ENCODE results near the gene ADAMTSL4.

ADAMTSL4 gene

DNA sequence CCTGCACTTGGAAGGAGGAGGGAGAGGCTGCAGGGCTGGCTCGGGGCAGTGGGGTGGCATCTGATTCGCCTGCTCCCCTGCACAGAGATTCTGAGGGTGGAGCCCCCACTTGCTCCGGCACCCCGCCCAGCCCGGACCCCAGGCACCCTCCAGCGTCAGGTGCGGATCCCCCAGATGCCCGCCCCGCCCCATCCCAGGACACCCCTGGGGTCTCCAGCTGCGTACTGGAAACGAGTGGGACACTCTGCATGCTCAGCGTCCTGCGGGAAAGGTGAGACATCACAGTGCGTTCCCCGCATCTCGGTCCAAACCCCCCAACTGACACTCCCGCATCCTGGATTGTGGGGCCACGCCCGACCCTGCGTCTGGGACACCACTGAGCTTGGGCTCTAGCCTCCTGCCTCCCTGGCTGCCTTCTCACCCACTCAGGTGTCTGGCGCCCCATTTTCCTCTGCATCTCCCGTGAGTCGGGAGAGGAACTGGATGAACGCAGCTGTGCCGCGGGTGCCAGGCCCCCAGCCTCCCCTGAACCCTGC is 7.9 kb downstream of the ADAMTSL4 start:
- H3K4me3 ChIP-seq (ENCODE audit: low read depth, low read length) = no peak overlapping the region
- TF ChIP-seq, protein P1, sequence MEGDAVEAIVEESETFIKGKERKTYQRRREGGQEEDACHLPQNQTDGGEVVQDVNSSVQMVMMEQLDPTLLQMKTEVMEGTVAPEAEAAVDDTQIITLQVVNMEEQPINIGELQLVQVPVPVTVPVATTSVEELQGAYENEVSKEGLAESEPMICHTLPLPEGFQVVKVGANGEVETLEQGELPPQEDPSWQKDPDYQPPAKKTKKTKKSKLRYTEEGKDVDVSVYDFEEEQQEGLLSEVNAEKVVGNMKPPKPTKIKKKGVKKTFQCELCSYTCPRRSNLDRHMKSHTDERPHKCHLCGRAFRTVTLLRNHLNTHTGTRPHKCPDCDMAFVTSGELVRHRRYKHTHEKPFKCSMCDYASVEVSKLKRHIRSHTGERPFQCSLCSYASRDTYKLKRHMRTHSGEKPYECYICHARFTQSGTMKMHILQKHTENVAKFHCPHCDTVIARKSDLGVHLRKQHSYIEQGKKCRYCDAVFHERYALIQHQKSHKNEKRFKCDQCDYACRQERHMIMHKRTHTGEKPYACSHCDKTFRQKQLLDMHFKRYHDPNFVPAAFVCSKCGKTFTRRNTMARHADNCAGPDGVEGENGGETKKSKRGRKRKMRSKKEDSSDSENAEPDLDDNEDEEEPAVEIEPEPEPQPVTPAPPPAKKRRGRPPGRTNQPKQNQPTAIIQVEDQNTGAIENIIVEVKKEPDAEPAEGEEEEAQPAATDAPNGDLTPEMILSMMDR (IDR thresholded peaks at IDR 0.05; ENCODE audit: borderline replicate concordance, insufficient read depth, low read depth, low read length) = no peak

DNA sequence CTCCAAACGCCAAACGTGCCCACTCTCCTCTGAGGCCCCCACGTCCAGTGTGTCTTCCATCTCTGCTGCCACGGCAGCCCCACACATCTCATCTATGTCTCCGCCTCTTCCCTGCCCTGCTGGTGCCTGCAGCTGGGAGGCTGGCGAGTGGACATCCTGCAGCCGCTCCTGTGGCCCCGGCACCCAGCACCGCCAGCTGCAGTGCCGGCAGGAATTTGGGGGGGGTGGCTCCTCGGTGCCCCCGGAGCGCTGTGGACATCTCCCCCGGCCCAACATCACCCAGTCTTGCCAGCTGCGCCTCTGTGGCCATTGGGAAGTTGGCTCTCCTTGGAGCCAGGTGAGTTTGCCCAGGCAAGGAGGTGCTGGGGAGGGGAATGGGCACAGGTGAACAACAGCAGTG is 8.6 kb downstream of the ADAMTSL4 start:
- no peak overlapping the region for H3K4me3 ChIP-seq (ENCODE audit: low read depth, low read length)
- TF ChIP-seq, protein P1 (IDR thresholded peaks at IDR 0.05; ENCODE audit: borderline replicate concordance, insufficient read depth, low read depth, low read length) = no peak

DNA sequence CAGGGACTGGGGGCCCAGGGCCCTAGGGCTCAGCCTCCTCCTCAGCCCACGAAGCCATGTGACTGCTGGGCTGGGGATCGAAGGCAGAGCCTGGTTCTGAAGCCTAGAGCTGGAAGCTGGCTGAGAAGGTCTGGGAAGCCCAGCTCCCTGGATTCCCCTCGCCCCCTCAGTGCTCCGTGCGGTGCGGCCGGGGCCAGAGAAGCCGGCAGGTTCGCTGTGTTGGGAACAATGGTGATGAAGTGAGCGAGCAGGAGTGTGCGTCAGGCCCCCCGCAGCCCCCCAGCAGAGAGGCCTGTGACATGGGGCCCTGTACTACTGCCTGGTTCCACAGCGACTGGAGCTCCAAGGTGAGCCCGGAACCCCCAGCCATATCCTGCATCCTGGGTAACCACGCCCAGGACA is 9.1 kb downstream of the ADAMTSL4 start:
- H3K4me3 ChIP-seq (ENCODE audit: low read depth, low read length) = no peak overlapping the region
- TF ChIP-seq, protein P1 (IDR thresholded peaks at IDR 0.05; ENCODE audit: borderline replicate concordance, insufficient read depth, low read depth, low read length) = no peak

DNA sequence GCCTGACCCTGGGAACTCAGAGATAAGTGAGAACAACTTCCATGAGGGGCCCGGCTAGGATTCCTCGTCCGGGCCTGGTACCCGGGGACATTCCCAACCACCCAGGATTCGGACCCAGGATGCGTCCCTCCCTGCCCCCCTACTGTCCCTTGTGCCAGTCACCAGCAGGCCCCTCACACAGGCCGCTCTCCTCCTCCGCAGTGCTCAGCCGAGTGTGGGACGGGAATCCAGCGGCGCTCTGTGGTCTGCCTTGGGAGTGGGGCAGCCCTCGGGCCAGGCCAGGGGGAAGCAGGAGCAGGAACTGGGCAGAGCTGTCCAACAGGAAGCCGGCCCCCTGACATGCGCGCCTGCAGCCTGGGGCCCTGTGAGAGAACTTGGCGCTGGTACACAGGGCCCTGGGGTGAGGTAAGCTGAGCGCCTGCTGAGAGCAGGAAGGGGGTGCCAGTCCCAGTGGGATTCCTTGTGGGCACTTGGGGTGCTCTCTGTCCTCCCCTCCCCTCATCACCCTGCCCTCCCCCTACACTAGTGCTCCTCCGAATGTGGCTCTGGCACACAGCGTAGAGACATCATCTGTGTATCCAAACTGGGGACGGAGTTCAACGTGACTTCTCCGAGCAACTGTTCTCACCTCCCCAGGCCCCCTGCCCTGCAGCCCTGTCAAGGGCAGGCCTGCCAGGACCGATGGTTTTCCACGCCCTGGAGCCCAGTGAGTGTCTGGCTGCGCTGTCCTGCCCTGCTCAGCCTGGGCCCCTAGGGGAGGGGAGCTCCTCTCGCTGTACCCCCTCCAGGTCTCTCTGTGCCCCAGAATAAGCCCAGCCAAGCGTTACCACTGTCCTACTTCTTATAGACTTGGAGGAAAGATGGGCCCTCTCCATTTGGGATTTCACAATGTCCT is 9.8 kb downstream of the ADAMTSL4 start:
- no peak overlapping the region for H3K4me3 ChIP-seq (ENCODE audit: low read depth, low read length)
- TF ChIP-seq, protein P1 (IDR thresholded peaks at IDR 0.05; ENCODE audit: borderline replicate concordance, insufficient read depth, low read depth, low read length) = no peak

DNA sequence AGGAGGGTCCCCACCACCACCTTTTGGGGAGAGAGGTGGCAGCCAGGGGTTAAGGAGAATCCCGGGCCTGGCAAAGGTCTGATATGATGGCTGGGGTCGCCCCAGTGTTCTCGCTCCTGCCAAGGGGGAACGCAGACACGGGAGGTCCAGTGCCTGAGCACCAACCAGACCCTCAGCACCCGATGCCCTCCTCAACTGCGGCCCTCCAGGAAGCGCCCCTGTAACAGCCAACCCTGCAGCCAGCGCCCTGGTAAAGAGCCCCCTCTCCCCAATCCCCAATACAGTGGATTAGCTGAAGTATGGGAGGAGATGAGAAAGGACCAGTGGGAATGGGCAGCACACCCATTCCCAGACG is 10.4 kb downstream of the ADAMTSL4 start:
- no peak overlapping the region for H3K4me3 ChIP-seq (ENCODE audit: low read depth, low read length)
- TF ChIP-seq, protein P1 (IDR thresholded peaks at IDR 0.05; ENCODE audit: borderline replicate concordance, insufficient read depth, low read depth, low read length) = no peak

DNA sequence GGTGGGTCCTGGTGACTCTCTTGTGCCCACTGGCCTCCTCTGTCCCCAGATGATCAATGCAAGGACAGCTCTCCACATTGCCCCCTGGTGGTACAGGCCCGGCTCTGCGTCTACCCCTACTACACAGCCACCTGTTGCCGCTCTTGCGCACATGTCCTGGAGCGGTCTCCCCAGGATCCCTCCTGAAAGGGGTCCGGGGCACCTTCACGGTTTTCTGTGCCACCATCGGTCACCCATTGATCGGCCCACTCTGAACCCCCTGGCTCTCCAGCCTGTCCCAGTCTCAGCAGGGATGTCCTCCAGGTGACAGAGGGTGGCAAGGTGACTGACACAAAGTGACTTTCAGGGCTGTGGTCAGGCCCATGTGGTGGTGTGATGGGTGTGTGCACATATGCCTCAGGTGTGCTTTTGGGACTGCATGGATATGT is 10.8 kb downstream of the ADAMTSL4 start:
- TF ChIP-seq, protein P1 (IDR thresholded peaks at IDR 0.05; ENCODE audit: borderline replicate concordance, insufficient read depth, low read depth, low read length) = peak; percentile 95
- H3K4me3 ChIP-seq (ENCODE audit: low read depth, low read length) = no peak overlapping the region
